HL-60 (cell line): ENCODE measurements around the gene STS.

Experiments used
- DNase-seq, 2 experiments: peaks; one replicate each; pipeline ENCODE4 v3.0.0-alpha.2; 2010 to 2020; ENCODE audit warnings: low read depth in 1 of 2, low spot score in 1 of 2
- H3K27ac ChIP-seq: fragments of 250-450 bp; sonication (Bioruptor Pico); replicated peaks from 2 replicates; pipeline ENCODE4 v1.5.1; 2020; ENCODE audit warnings: mild to moderate bottlenecking, moderate library complexity
- H3K27me3 ChIP-seq: fragments of 250-450 bp; sonication (Bioruptor Pico); 2 replicates; pipeline ENCODE4 v1.5.1; 2021; ENCODE audit warnings: mild to moderate bottlenecking, moderate library complexity; ENCODE audit not compliant: insufficient read depth, poor library complexity, severe bottlenecking
- H3K4me3 ChIP-seq: replicated peaks from 2 replicates; pipeline ENCODE4 v1.5.1; 2011; ENCODE audit warnings: mild to moderate bottlenecking, control low read depth, low read length; ENCODE audit not compliant: insufficient read depth
- CTCF ChIP-seq: IDR thresholded peaks from one replicate; pipeline ENCODE4 v1.5.1; 2011; ENCODE audit warnings: low read length, control low read depth, inconsistent platforms; ENCODE audit not compliant: insufficient read depth
- GABPA ChIP-seq: IDR thresholded peaks from 2 replicates; pipeline ENCODE4 v1.6.1; 2012; ENCODE audit warnings: low read depth
- POLR2AphosphoS5 ChIP-seq: IDR thresholded peaks from 2 replicates; pipeline ENCODE4 v1.6.1; 2012; ENCODE audit warnings: low read depth
- REST ChIP-seq: IDR thresholded peaks from 2 replicates; pipeline ENCODE4 v1.6.1; 2012; ENCODE audit warnings: low read depth; ENCODE audit not compliant: insufficient replicate concordance
- SPI1 ChIP-seq: IDR thresholded peaks from 2 replicates; pipeline ENCODE4 v1.6.1; 2012; ENCODE audit warnings: low read depth, mild to moderate bottlenecking, borderline replicate concordance

STS gene

GRCh38 chrX:7146020-7146702, 1.4 kb upstream of the STS start:
- TF ChIP-seq SPI1 (no peak), GABPA (no peak), POLR2AphosphoS5 (no peak), CTCF (no peak), REST (no peak)
- H3K27me3 ChIP-seq, result no peaks in the 10 kb centered on the region
- no peak for DNase-seq
- H3K27ac ChIP-seq, result no peak overlapping the region; the same call in 1 of the 2 replicates
- H3K4me3 ChIP-seq, result no peak overlapping the region

- DNase-seq, result peak in 1 of 2 experiments; percentile 34
- peak overlapping the region; percentile 89 for H3K27ac ChIP-seq
- peak overlapping the region; percentile 82 for H3K4me3 ChIP-seq
- TF ChIP-seq CTCF (no peak), REST (no peak), GABPA (no peak), SPI1 (no peak), POLR2AphosphoS5 (no peak)
- H3K27me3 ChIP-seq, result no peaks in the 10 kb centered on the region
Observed at GRCh38 chrX:7146703-7147412, 654 bp upstream of the STS start.

GRCh38 chrX:7147978-7148854, 704 bp downstream of the STS start, which contains the start of gene PUDP:
TSS of gene PUDP (minus strand) at chrX:7148153. CDS start at chrX:7148113, 40 bp downstream.
- TF ChIP-seq GABPA, result no peak
- TF ChIP-seq SPI1, result peak; percentile 54; the same call in 1 of the 2 replicates
- TF ChIP-seq REST, result peak; percentile 24
- Histone ChIP-seq H3K27me3 (no peaks in the 10 kb centered on the region), H3K27ac (peak within 1 kb of the TSS; percentile 89), H3K4me3 (peak within 1 kb of the TSS; percentile 82)
- DNase-seq, result peak in 1 of 2 experiments; percentile 83
